Astrocyte (in vitro differentiated cells and primary cell): ENCODE data around the gene HNRNPUL1.

Experiments
- CTCF ChIP-seq: IDR thresholded peaks from 2 replicates; pipeline ENCODE4 v1.5.1; 2011; ENCODE audit warnings: low read depth, mild to moderate bottlenecking, inconsistent platforms, low read length, moderate library complexity; ENCODE audit not compliant: insufficient read depth
- EZH2 ChIP-seq: IDR thresholded peaks from 2 replicates; pipeline ENCODE4 v1.6.1; 2012; ENCODE audit warnings: mild to moderate bottlenecking, low read length, inconsistent platforms; ENCODE audit not compliant: insufficient read depth

- TF ChIP-seq EZH2 (no peak), CTCF (no peak)
These were observed 60.1 kb downstream of the HNRNPUL1 start for GRCh38 chr19:41324231-41324702.
